ENCODE data around the gene DCST2.
"Not testable (repeated sequence)": the region's sequence is repeated elsewhere in the genome, so short reads cannot be mapped to it uniquely, and the experiment has no call there.

DCST2 gene

GRCh38 chr1:154990276-154990675 is 43.3 kb downstream of the DCST2 start:
- Histone ChIP-seq H3K4me3 (ENCODE audit: low read depth, low read length) (no peak overlapping the region), H3K4me1 (ENCODE audit: control insufficient read depth, insufficient read depth, low read length) (peaks cover 10% of the 10 kb centered on the region; the same call in 1 of the 2 replicates), H3K27ac (ENCODE audit: low read depth, low read length) (no peak overlapping the region), H3K9ac (ENCODE audit: low read length) (no peak overlapping the region), H3K36me3 (ENCODE audit: control insufficient read depth, insufficient read depth, low read length) (peaks cover 53% of the 10 kb centered on the region), H3K9me3 (ENCODE audit: control insufficient read depth, insufficient read depth, low read depth, low read length) (no peaks in the 10 kb centered on the region), H3K27me3 (ENCODE audit: control insufficient read depth, insufficient read depth, low read length) (no peaks in the 10 kb centered on the region)

- Histone ChIP-seq H3K27ac (ENCODE audit: low read depth, low read length) (no peak overlapping the region), H3K27me3 (ENCODE audit: control insufficient read depth, insufficient read depth, low read length) (no peaks in the 10 kb centered on the region), H3K36me3 (ENCODE audit: control insufficient read depth, insufficient read depth, low read length) (peaks cover 53% of the 10 kb centered on the region), H3K9ac (ENCODE audit: low read length) (no peak overlapping the region), H3K4me1 (ENCODE audit: control insufficient read depth, insufficient read depth, low read length) (peaks cover 10% of the 10 kb centered on the region; the same call in 1 of the 2 replicates), H3K4me3 (ENCODE audit: low read depth, low read length) (no peak overlapping the region), H3K9me3 (ENCODE audit: control insufficient read depth, insufficient read depth, low read depth, low read length) (no peaks in the 10 kb centered on the region)
Observed at GRCh38 chr1:154989195-154989860, 44.3 kb downstream of the DCST2 start.

DNA sequence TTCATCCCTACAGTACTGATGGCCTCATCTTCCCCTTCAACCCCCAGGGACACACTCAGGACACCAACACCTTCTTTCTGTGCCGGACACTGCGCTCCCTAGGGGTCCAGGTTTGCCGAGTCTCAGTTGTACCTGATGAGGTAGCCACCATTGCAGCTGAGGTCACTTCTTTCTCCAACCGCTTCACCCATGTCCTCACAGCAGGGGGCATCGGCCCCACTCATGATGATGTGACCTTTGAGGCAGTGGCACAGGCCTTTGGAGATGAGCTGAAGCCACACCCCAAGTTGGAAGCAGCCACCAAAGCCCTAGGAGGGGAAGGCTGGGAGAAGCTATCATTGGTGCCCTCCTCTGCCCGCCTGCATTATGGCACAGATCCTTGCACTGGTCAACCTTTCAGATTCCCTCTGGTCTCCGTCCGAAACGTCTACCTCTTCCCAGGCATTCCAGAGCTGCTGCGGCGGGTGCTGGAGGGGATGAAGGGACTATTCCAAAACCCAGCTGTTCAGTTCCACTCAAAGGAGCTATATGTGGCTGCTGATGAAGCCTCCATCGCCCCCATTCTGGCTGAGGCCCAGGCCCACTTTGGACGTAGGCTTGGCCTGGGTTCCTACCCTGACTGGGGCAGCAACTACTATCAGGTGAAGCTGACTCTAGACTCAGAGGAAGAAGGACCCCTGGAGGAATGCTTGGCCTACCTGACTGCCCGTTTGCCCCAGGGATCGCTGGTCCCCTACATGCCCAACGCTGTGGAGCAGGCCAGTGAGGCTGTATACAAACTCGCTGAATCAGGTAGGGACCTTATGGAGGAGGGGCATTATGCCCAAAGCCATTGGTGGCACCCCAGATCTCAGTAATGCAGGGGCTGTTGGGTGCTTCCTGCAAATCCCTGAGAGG is 45.3 kb downstream of the DCST2 start:
- peaks cover 51% of the 10 kb centered on the region for H3K36me3 ChIP-seq (ENCODE audit: control insufficient read depth, insufficient read depth, low read length)
- H3K9me3 ChIP-seq (ENCODE audit: control insufficient read depth, insufficient read depth, low read depth, low read length), result no peaks in the 10 kb centered on the region
- H3K9ac ChIP-seq (ENCODE audit: low read length), result no peak overlapping the region
- H3K4me1 ChIP-seq (ENCODE audit: control insufficient read depth, insufficient read depth, low read length), result peaks cover 4% of the 10 kb centered on the region; the same call in 1 of the 2 replicates
- no peak overlapping the region for H3K4me3 ChIP-seq (ENCODE audit: low read depth, low read length)
- H3K27ac ChIP-seq (ENCODE audit: low read depth, low read length), result no peak overlapping the region
- no peaks in the 10 kb centered on the region for H3K27me3 ChIP-seq (ENCODE audit: control insufficient read depth, insufficient read depth, low read length)

DNA sequence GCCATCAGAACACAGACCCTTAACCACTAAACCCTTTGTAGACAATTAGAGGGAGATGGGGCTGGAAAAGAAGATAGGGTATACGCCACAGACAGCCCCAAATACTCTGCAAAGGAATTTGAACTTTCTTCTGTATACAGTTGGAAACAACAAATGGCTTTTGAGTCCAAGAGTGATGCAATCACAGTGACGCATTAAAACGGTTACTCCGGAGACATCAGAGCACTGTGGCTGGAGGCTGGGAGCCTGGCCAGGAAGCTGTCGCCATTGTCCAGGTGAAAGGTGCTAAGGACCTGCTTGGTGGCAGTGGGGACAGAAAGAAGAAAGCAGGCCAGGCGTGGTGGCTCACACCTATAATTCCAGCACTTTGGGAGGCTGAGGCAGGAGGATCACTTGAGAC is 46.3 kb downstream of the DCST2 start:
- Histone ChIP-seq H3K36me3 (ENCODE audit: control insufficient read depth, insufficient read depth, low read length) (peaks cover 44% of the 10 kb centered on the region), H3K4me1 (ENCODE audit: control insufficient read depth, insufficient read depth, low read length) (peaks cover 5% of the 10 kb centered on the region), H3K9me3 (ENCODE audit: control insufficient read depth, insufficient read depth, low read depth, low read length) (no peaks in the 10 kb centered on the region), H3K4me3 (ENCODE audit: low read depth, low read length) (no peak overlapping the region), H3K9ac (ENCODE audit: low read length) (no peak overlapping the region), H3K27ac (ENCODE audit: low read depth, low read length) (no peak overlapping the region), H3K27me3 (ENCODE audit: control insufficient read depth, insufficient read depth, low read length) (no peaks in the 10 kb centered on the region)

- H3K9me3 ChIP-seq (ENCODE audit: control insufficient read depth, insufficient read depth, low read depth, low read length); H3K27ac ChIP-seq (ENCODE audit: low read depth, low read length); H3K9ac ChIP-seq (ENCODE audit: low read length); H3K4me3 ChIP-seq (ENCODE audit: low read depth, low read length); H3K27me3 ChIP-seq (ENCODE audit: control insufficient read depth, insufficient read depth, low read length); H3K4me1 ChIP-seq (ENCODE audit: control insufficient read depth, insufficient read depth, low read length): not testable (repeated sequence)
- H3K36me3 ChIP-seq (ENCODE audit: control insufficient read depth, insufficient read depth, low read length), result peaks cover 44% of the 10 kb centered on the region
Observed at GRCh38 chr1:154986736-154987135, 46.8 kb downstream of the DCST2 start.

DNA sequence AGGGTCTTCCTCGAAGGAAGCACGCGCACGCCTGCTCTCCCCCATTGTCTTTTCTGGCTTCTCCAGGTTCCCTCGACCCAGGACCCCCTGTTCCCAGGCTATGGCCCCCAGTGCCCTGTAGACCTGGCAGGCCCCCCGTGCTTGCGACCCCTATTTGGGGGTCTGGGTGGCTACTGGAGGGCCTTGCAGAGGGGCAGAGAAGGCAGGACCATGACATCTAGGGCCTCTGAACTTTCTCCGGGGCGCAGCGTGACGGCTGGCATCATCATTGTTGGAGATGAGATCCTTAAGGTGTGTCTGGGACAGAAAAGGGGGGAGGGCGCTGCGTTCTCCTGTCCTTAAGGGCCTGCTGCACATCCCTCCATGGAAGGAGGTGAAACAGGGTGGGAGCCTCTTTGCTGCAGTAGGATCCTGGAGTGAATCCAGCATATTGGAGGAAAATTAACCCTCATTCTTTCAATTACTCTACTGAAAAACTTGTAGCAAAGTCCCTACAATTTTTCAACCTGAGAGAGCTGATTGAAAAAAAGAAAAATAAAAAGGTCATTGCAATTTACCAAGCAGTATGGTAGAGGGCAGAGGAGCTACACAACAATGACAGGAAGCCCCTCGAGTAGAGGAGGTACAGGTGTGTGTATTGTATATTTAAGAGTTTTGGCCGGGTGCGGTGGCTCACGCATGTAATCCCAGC is 49.7 kb downstream of the DCST2 start:
- peaks cover 6% of the 10 kb centered on the region for H3K4me1 ChIP-seq (ENCODE audit: control insufficient read depth, insufficient read depth, low read length)
- H3K9ac ChIP-seq (ENCODE audit: low read length), result peak overlapping the region; percentile 92
- H3K27ac ChIP-seq (ENCODE audit: low read depth, low read length), result peak overlapping the region; percentile 78; the same call in 1 of the 2 replicates
- H3K36me3 ChIP-seq (ENCODE audit: control insufficient read depth, insufficient read depth, low read length), result peaks cover 38% of the 10 kb centered on the region
- no peaks in the 10 kb centered on the region for H3K27me3 ChIP-seq (ENCODE audit: control insufficient read depth, insufficient read depth, low read length)
- H3K9me3 ChIP-seq (ENCODE audit: control insufficient read depth, insufficient read depth, low read depth, low read length), result no peaks in the 10 kb centered on the region
- H3K4me3 ChIP-seq (ENCODE audit: low read depth, low read length), result peak overlapping the region; percentile 91

DNA sequence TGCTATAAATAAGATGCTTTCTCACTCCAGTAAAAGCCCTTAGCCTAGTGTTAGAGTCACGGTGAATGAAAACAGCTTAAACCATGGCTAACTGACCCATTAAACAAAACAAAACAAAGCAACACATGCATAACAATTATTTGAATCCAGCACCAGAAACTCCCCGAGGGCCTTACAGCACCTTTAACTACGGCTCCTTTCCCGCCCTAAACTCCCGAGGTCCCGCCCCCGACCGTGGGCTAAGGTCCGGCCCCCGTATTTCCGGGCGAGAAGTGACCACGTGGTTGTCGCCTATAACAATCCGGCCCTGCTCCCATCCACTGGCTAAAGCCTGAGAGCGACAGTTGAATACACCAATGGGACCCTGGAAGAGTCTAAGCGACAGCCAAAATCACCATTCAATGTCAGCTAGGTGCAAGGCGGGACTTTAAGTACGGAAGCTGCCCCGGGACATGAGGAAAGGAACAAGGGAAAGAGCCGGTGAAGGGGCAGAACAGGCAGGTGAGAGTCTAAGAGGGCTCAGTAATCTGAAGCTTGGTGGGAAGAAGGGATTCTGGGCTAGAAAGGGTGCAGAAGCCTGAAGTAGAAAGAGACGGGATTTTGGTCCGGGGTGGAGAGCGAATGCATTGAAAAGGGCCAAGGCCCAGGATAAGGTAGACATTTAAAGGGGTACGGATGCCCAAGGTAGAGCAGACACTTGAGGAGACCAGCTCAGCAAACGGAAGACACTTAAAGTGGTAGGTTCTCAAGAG is 50.5 kb downstream of the DCST2 start, which contains the start of gene FLAD1:
FLAD1 (plus strand) TSS at position 448 of the 752 bp plus-strand sequence. CDS start 351 bp downstream, outside the sequence.
- no peaks in the 10 kb centered on the region for H3K27me3 ChIP-seq (ENCODE audit: control insufficient read depth, insufficient read depth, low read length)
- no peaks in the 10 kb centered on the region for H3K9me3 ChIP-seq (ENCODE audit: control insufficient read depth, insufficient read depth, low read depth, low read length)
- H3K4me1 ChIP-seq (ENCODE audit: control insufficient read depth, insufficient read depth, low read length), result peaks cover 6% of the 10 kb centered on the region
- peaks cover 35% of the 10 kb centered on the region for H3K36me3 ChIP-seq (ENCODE audit: control insufficient read depth, insufficient read depth, low read length)
- H3K9ac ChIP-seq (ENCODE audit: low read length), result peak within 1 kb of the TSS; percentile 92
- H3K27ac ChIP-seq (ENCODE audit: low read depth, low read length), result peak within 1 kb of the TSS; percentile 87
- H3K4me3 ChIP-seq (ENCODE audit: low read depth, low read length), result peak within 1 kb of the TSS; percentile 91

DNA sequence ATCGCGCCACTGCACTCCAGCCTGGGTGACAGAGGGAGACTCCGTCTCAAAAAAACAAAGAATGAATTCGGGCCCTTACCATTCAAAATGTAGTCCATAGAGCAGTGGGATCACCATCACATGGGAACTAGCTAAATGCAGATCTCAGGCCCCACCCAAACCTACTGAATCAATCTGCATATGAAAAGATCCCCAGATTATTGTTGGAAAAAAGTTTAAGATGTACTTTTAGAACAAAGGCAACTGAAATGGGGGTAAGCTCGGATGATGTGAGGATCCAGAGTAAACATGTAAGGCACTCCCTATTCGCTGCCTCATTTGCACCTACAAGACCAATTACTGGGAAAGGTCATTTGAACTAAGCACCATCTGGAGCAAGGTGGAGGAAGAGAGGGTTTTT is 51.2 kb downstream of the DCST2 start:
- peak overlapping the region; percentile 87 for H3K27ac ChIP-seq (ENCODE audit: low read depth, low read length)
- no peaks in the 10 kb centered on the region for H3K9me3 ChIP-seq (ENCODE audit: control insufficient read depth, insufficient read depth, low read depth, low read length)
- peaks cover 35% of the 10 kb centered on the region for H3K36me3 ChIP-seq (ENCODE audit: control insufficient read depth, insufficient read depth, low read length)
- peak overlapping the region; percentile 50 for H3K4me3 ChIP-seq (ENCODE audit: low read depth, low read length)
- peak overlapping the region; percentile 83 for H3K9ac ChIP-seq (ENCODE audit: low read length)
- H3K27me3 ChIP-seq (ENCODE audit: control insufficient read depth, insufficient read depth, low read length), result no peaks in the 10 kb centered on the region
- H3K4me1 ChIP-seq (ENCODE audit: control insufficient read depth, insufficient read depth, low read length), result peaks cover 6% of the 10 kb centered on the region

- Histone ChIP-seq H3K4me1 (ENCODE audit: control insufficient read depth, insufficient read depth, low read length) (peaks cover 11% of the 10 kb centered on the region), H3K9me3 (ENCODE audit: control insufficient read depth, insufficient read depth, low read depth, low read length) (no peaks in the 10 kb centered on the region), H3K27ac (ENCODE audit: low read depth, low read length) (no peak overlapping the region), H3K9ac (ENCODE audit: low read length) (no peak overlapping the region), H3K36me3 (ENCODE audit: control insufficient read depth, insufficient read depth, low read length) (peaks cover 28% of the 10 kb centered on the region), H3K4me3 (ENCODE audit: low read depth, low read length) (no peak overlapping the region), H3K27me3 (ENCODE audit: control insufficient read depth, insufficient read depth, low read length) (no peaks in the 10 kb centered on the region)
Observed at GRCh38 chr1:154978360-154978759, 55.2 kb downstream of the DCST2 start.

- H3K9ac ChIP-seq (ENCODE audit: low read length); H3K4me3 ChIP-seq (ENCODE audit: low read depth, low read length); H3K9me3 ChIP-seq (ENCODE audit: control insufficient read depth, insufficient read depth, low read depth, low read length); H3K27ac ChIP-seq (ENCODE audit: low read depth, low read length); H3K27me3 ChIP-seq (ENCODE audit: control insufficient read depth, insufficient read depth, low read length): not testable (repeated sequence)
- H3K4me1 ChIP-seq (ENCODE audit: control insufficient read depth, insufficient read depth, low read length), result peaks cover 14% of the 10 kb centered on the region
- peaks cover 28% of the 10 kb centered on the region for H3K36me3 ChIP-seq (ENCODE audit: control insufficient read depth, insufficient read depth, low read length)
Observed at GRCh38 chr1:154977762-154978161, 55.8 kb downstream of the DCST2 start.
